CD14-positive monocyte (primary cell): ENCODE measurements around the gene TGM1. TPM values are rescaled to one million over a fixed set of nuclear protein-coding genes. Genes with fewer than 3 reads are reported as not detected.

Source experiments
- DNase-seq, 3 donors: peaks; one replicate each; pipeline ENCODE4 v3.0.0-alpha.2; 2011 to 2022
- H2AFZ ChIP-seq: 2 replicates; pipeline ENCODE4 v1.6.0; 2012; ENCODE audit warnings: mild to moderate bottlenecking, low read depth, low read length, inconsistent platforms; ENCODE audit not compliant: insufficient read depth, poor library complexity, severe bottlenecking
- H3K27ac ChIP-seq, 2 donors: 1 replicate in 1 of 2; 2 replicates in 1 of 2; pipeline ENCODE4 v1.5.1; 2012 to 2013; ENCODE audit warnings: low read length in 2 of 2, control low read depth in 1 of 2, inconsistent platforms in 1 of 2, low read depth in 1 of 2, mild to moderate bottlenecking in 1 of 2
- H3K27me3 ChIP-seq, 2 donors: one replicate each; pipeline versions ENCODE4 v1.6.0 to v1.6.1; 2011 to 2013; ENCODE audit warnings: low read length in 2 of 2; ENCODE audit not compliant: control insufficient read depth in 2 of 2, insufficient read depth in 2 of 2
- H3K36me3 ChIP-seq, 2 donors: replicated peaks in 1 of 2; 1 replicate in 1 of 2; 2 replicates in 1 of 2; pipeline versions ENCODE4 v1.5.1 to v1.6.1; 2012 to 2013; ENCODE audit warnings: low read length in 2 of 2, control low read depth in 1 of 2, inconsistent platforms in 1 of 2, mild to moderate bottlenecking in 1 of 2; ENCODE audit not compliant: insufficient read depth in 2 of 2, control insufficient read depth in 1 of 2
- H3K4me1 ChIP-seq, 2 donors: 1 replicate in 1 of 2; 2 replicates in 1 of 2; pipeline versions ENCODE4 v1.5.1 to v1.6.1; 2012 to 2013; ENCODE audit warnings: low read length in 2 of 2, control low read depth in 1 of 2, inconsistent platforms in 1 of 2, mild to moderate bottlenecking in 1 of 2, moderate library complexity in 1 of 2; ENCODE audit not compliant: insufficient read depth in 2 of 2, control insufficient read depth in 1 of 2
- H3K4me2 ChIP-seq: replicated peaks from 2 replicates; pipeline ENCODE3; 2012; ENCODE audit warnings: low read length, moderate library complexity, mild to moderate bottlenecking; ENCODE audit not compliant: poor library complexity, severe bottlenecking; ENCODE audit errors: extremely low read depth
- H3K4me3 ChIP-seq, 3 experiments: fragments of 200-600 bp in 1 of 3; sonication (generic) in 1 of 3; replicated peaks in 1 of 3; 1 replicate in 2 of 3; 2 replicates in 1 of 3; pipeline ENCODE4 v1.5.1; 2011 to 2013; ENCODE audit warnings: low read length in 3 of 3, mild to moderate bottlenecking in 3 of 3, control low read depth in 2 of 3, low read depth in 2 of 3, inconsistent platforms in 1 of 3, moderate library complexity in 1 of 3
- H3K79me2 ChIP-seq: 2 replicates; pipeline ENCODE4 v1.6.0; 2012; ENCODE audit warnings: mild to moderate bottlenecking, control low read depth, inconsistent platforms, low read length, moderate library complexity; ENCODE audit not compliant: insufficient read depth
- H3K9ac ChIP-seq: 2 replicates; pipeline ENCODE4 v1.6.0; 2017; ENCODE audit warnings: low read length, mild to moderate bottlenecking; ENCODE audit not compliant: insufficient read depth, poor library complexity, severe bottlenecking
- H3K9me3 ChIP-seq, 2 donors: replicated peaks in 1 of 2; 1 replicate in 1 of 2; 2 replicates in 1 of 2; pipeline versions ENCODE4 v1.5.1 to v1.6.1; 2012 to 2013; ENCODE audit warnings: low read length in 2 of 2, control low read depth in 1 of 2; ENCODE audit not compliant: control insufficient read depth in 1 of 2, insufficient read depth in 1 of 2
- H4K20me1 ChIP-seq: 2 replicates; pipeline ENCODE4 v1.6.0; 2012; ENCODE audit warnings: mild to moderate bottlenecking, low read length, control low read depth, moderate library complexity; ENCODE audit not compliant: insufficient read depth
- H3K27ac Mint-ChIP-seq, 7 donors: one replicate each; pipeline ENCODE4 v1.8.0; 2020; ENCODE audit warnings: mild to moderate bottlenecking in 7 of 7, mixed read lengths in 7 of 7, moderate library complexity in 6 of 7, inconsistent platforms in 2 of 7
- H3K27me3 Mint-ChIP-seq, 3 donors: one replicate each; pipeline ENCODE4 v1.8.0; 2021 to 2022; ENCODE audit warnings: low read depth in 3 of 3, mild to moderate bottlenecking in 3 of 3, mixed read lengths in 3 of 3, moderate library complexity in 3 of 3, inconsistent platforms in 1 of 3
- H3K36me3 Mint-ChIP-seq, 2 donors: one replicate each; pipeline ENCODE4 v1.8.0; 2020; ENCODE audit warnings: mixed read lengths in 2 of 2, inconsistent platforms in 1 of 2, mild to moderate bottlenecking in 1 of 2
- H3K4me1 Mint-ChIP-seq: one replicate; pipeline ENCODE4 v1.8.0; 2020; ENCODE audit warnings: mild to moderate bottlenecking, mixed read lengths
- H3K4me3 Mint-ChIP-seq, 2 donors: one replicate each; pipeline ENCODE4 v1.8.0; 2020; ENCODE audit warnings: mild to moderate bottlenecking in 2 of 2, mixed read lengths in 2 of 2, moderate library complexity in 1 of 2
- H3K9me3 Mint-ChIP-seq, 7 donors: one replicate each; pipeline ENCODE4 v1.8.0; 2020 to 2022; ENCODE audit warnings: mixed read lengths in 7 of 7, mild to moderate bottlenecking in 6 of 7, moderate library complexity in 6 of 7, inconsistent platforms in 2 of 7
- WGBS: methylation state at CpG from one replicate; pipeline ENCODE4 v1.1.5; 2013; ENCODE audit warnings: missing lambda C conversion rate; ENCODE audit not compliant: insufficient coverage; 5-methylcytosine and 5-hydroxymethylcytosine counted together
- intact Hi-C, 2 donors: fragments of 100-400 bp; cut with micrococcal nuclease; formaldehyde crosslinking; loops; one replicate each; pipeline versions ENCODE4 v1.15.0 to v1.15.1; 2023
- polyA plus RNA-seq, 3 donors: library from polyadenylated mRNA; depleted of rRNA in 1 of 3; unstranded in 2 of 3; stranded (reverse) in 1 of 3; fragments of 300-500 nt in 2 of 3; fragments of >200 nt in 1 of 3; fragmentation: Illumina TruSeq in 2 of 3; gene quantifications; 1 replicate in 2 of 3; 2 replicates in 1 of 3; pipeline ENCODE4 v1.2.3, GENCODE V29; 2012 to 2021
- TF ChIP-seq, protein P1 (sequence below): fragments of 200-600 bp; IDR thresholded peaks from one replicate; pipeline ENCODE4 v1.8.0; 2022; ENCODE audit warnings: antibody characterized with exemption, mild to moderate bottlenecking

Gene TGM1
- polyA plus RNA-seq, 3 donors: 7.8 TPM; not detected in 2

DNA sequence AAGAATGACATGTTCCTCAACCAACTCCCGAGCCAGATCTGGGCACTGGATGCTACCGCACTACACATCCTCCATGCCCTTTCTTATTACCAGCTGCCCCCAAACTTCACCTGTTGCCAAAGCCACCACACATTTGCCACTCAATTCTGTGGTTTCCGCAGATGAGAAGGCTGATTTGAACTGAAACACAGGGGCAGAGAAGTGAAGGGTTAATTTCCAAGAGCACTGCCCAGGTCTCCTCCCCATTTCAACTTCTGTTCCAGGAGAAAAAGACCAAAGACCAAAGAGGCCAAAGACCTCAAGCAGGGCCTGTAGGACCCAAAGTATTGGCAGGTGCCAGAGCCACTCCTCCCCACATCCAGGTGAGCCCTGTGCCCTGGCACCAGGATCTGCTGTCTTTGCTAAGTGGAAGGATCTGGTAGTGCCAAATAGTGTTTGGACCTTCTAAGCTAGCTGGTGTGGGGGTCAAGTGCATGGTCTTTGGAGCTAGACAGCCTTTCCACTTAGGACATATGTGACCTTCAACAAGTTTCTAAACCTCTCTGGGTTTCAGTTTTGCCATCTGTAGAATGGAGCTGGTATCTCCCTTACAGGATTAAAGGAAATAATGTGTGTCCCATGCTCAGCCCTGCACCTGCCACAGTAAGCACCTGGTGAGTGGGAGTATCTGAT, 28.6 kb upstream of the TGM1 start:
- Histone ChIP-seq H3K4me2 (no peak overlapping the region), H3K4me1 (peaks cover 1 to 3% of the 10 kb centered on the region in 2 donors), H3K9ac (no peak overlapping the region), H3K27ac (no peak overlapping the region), H3K36me3 (peaks cover 50 to 70% of the 10 kb centered on the region in 2 donors), H3K4me3 (no peak overlapping the region), H4K20me1 (no peaks in the 10 kb centered on the region), H3K79me2 (no peaks in the 10 kb centered on the region), H3K27me3 (no peaks in the 10 kb centered on the region), H2AFZ (no peak overlapping the region), H3K9me3 (no peaks in the 10 kb centered on the region)
- H3K27me3 Mint-ChIP-seq: peaks cover 0 to 1% (median 0%) of the 10 kb centered on the region in 3 donors
- DNase-seq: no peak
- H3K4me1 Mint-ChIP-seq: peaks cover 11% of the 10 kb centered on the region
- WGBS: no CpG with 5 or more reads among the region's 3 CpGs
- TF ChIP-seq, protein P1, sequence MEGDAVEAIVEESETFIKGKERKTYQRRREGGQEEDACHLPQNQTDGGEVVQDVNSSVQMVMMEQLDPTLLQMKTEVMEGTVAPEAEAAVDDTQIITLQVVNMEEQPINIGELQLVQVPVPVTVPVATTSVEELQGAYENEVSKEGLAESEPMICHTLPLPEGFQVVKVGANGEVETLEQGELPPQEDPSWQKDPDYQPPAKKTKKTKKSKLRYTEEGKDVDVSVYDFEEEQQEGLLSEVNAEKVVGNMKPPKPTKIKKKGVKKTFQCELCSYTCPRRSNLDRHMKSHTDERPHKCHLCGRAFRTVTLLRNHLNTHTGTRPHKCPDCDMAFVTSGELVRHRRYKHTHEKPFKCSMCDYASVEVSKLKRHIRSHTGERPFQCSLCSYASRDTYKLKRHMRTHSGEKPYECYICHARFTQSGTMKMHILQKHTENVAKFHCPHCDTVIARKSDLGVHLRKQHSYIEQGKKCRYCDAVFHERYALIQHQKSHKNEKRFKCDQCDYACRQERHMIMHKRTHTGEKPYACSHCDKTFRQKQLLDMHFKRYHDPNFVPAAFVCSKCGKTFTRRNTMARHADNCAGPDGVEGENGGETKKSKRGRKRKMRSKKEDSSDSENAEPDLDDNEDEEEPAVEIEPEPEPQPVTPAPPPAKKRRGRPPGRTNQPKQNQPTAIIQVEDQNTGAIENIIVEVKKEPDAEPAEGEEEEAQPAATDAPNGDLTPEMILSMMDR: no peak
- intact Hi-C loops: loop anchor here in 1 of 2 donors (10.0 kb wide), 1 partner anchor 177 kb away; the partner anchor contains the start of genes DCAF11 and NRL
- peaks cover 61 to 68% of the 10 kb centered on the region in 2 donors for H3K36me3 Mint-ChIP-seq
- no peaks in the 10 kb centered on the region for H3K9me3 Mint-ChIP-seq
- H3K4me3 Mint-ChIP-seq: no peak overlapping the region
- H3K27ac Mint-ChIP-seq: peak overlapping the region in 1 of 7 donors; percentile 43

DNA sequence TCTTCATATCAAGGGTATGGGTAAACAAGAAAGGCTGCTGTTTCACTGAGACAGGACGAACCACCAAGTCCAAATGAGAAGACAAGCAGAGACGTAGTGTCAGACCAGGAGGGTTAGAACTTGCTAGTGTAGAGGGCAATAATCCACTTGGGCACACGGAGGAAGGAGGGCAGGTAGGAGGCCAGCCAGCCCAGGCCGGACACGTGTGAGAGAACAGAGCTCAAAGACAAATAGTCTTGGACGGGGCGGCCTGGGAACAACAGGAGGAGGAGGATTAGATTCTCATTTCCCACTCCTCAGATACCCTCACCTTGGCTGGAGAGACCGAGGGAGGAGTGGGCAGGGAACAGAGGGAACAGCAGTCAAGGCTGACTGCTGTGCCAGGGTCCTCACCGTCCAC, 27.8 kb upstream of the TGM1 start:
- Mint-ChIP-seq H3K9me3 (no peaks in the 10 kb centered on the region), H3K36me3 (peaks cover 57 to 64% of the 10 kb centered on the region in 2 donors), H3K27ac (peak overlapping the region in 3 of 7 donors; percentile 11 to 68 (median 25)), H3K27me3 (peaks cover 0 to 1% (median 0%) of the 10 kb centered on the region in 3 donors), H3K4me1 (peaks cover 7% of the 10 kb centered on the region), H3K4me3 (no peak overlapping the region)
- Histone ChIP-seq H4K20me1 (no peaks in the 10 kb centered on the region), H3K36me3 (peaks cover 45 to 61% of the 10 kb centered on the region in 2 donors), H3K4me1 (no peaks in the 10 kb centered on the region), H3K9ac (no peak overlapping the region), H3K27me3 (no peaks in the 10 kb centered on the region), H3K27ac (no peak overlapping the region), H3K4me2 (no peak overlapping the region), H3K79me2 (peaks cover 3% of the 10 kb centered on the region), H2AFZ (no peak overlapping the region), H3K4me3 (no peak overlapping the region), H3K9me3 (no peaks in the 10 kb centered on the region)
- TF ChIP-seq, protein P1: no peak
- intact Hi-C loops: loop anchor here in 1 of 2 donors (10.0 kb wide), 1 partner anchor 176 kb away; the partner anchor contains the start of genes DCAF11 and NRL
- DNase-seq: no peak
- WGBS: 97% methylated on average over 4 of the region's 9 CpGs
